Common myeloid progenitor, CD34-positive (primary cell): ENCODE measurements around the gene SUMF1.

Experiments used
- CTCF ChIA-PET: fragments of 350-600 bp; sonication (Branson Sonifier 250); formaldehyde crosslinking; loops from one replicate; lab custom pipeline; 2021; ENCODE audit warnings: antibody characterized with exemption; lab: Charles Lee
- POLR2A ChIA-PET: fragments of 350-600 bp; sonication (Branson Sonifier 250); formaldehyde crosslinking; loops from one replicate; lab custom pipeline; 2021; ENCODE audit warnings: antibody characterized with exemption; lab: Charles Lee
- DNase-seq, 3 donors: peaks; one replicate each; pipeline versions ENCODE4 v3.0.0 to v3.0.0-alpha.2; 2013
- H3K27ac ChIP-seq, 2 experiments: 1 replicate in 1 of 2; 2 replicates in 1 of 2; pipeline ENCODE4 v1.7.0; 2013; ENCODE audit warnings: inconsistent platforms in 2 of 2, low read length in 2 of 2, mild to moderate bottlenecking in 2 of 2, low read depth in 1 of 2, moderate library complexity in 1 of 2; ENCODE audit not compliant: severe bottlenecking in 2 of 2, insufficient read depth in 1 of 2, poor library complexity in 1 of 2
- H3K27me3 ChIP-seq, 5 experiments: replicated peaks in 2 of 5; 1 replicate in 3 of 5; 2 replicates in 2 of 5; pipeline versions ENCODE4 v1.6.1 to v1.7.0; 2013; ENCODE audit warnings: low read length in 4 of 5, mild to moderate bottlenecking in 2 of 5, moderate library complexity in 2 of 5, inconsistent platforms in 1 of 5; ENCODE audit not compliant: insufficient read depth in 5 of 5, control insufficient read depth in 4 of 5
- H3K36me3 ChIP-seq, 4 experiments: 1 replicate in 2 of 4; 2 replicates in 2 of 4; pipeline versions ENCODE4 v1.6.1 to v1.7.0; 2013; ENCODE audit warnings: low read length in 3 of 4, control low read depth in 1 of 4, mild to moderate bottlenecking in 1 of 4; ENCODE audit not compliant: control insufficient read depth in 4 of 4, insufficient read depth in 4 of 4
- H3K4me1 ChIP-seq, 4 experiments: 1 replicate in 3 of 4; 2 replicates in 1 of 4; pipeline versions ENCODE4 v1.6.1 to v1.7.1; 2013; ENCODE audit warnings: low read length in 3 of 4, mild to moderate bottlenecking in 3 of 4, control low read depth in 1 of 4, inconsistent platforms in 1 of 4, moderate library complexity in 1 of 4; ENCODE audit not compliant: control insufficient read depth in 4 of 4, insufficient read depth in 4 of 4; ENCODE audit errors: control extremely low read depth in 1 of 4
- H3K4me3 ChIP-seq, 7 experiments: 1 replicate in 4 of 7; 2 replicates in 3 of 7; pipeline versions ENCODE4 v1.5.1 to v1.7.0; 2013; ENCODE audit warnings: mild to moderate bottlenecking in 7 of 7, low read length in 6 of 7, moderate library complexity in 6 of 7, inconsistent platforms in 2 of 7, low read depth in 2 of 7, control low read depth in 1 of 7; ENCODE audit not compliant: insufficient read depth in 4 of 7, control insufficient read depth in 1 of 7; ENCODE audit errors: extremely low read depth in 1 of 7
- H3K9me3 ChIP-seq, 5 experiments: 1 replicate in 4 of 5; 2 replicates in 1 of 5; pipeline versions ENCODE4 v1.6.1 to v1.7.1; 2013; ENCODE audit warnings: low read length in 4 of 5, mild to moderate bottlenecking in 2 of 5, inconsistent platforms in 1 of 5, low read depth in 1 of 5, moderate library complexity in 1 of 5; ENCODE audit not compliant: control insufficient read depth in 4 of 5, insufficient read depth in 2 of 5; ENCODE audit errors: control extremely low read depth in 1 of 5
- WGBS: methylation state at CpG from one replicate; pipeline ENCODE4 v1.1.5; 2013; ENCODE audit not compliant: insufficient coverage; 5-methylcytosine and 5-hydroxymethylcytosine counted together

SUMF1 gene

GRCh38 chr3:4340077-4340410, 127.0 kb downstream of the SUMF1 start:
- DNase-seq = no peak
- Histone ChIP-seq H3K27me3 (no peaks in the 10 kb centered on the region), H3K4me3 (peak overlapping the region in 4 of 7 experiments; percentile 16 to 64 (median 48)), H3K4me1 (peaks cover 3 to 17% (median 10%) of the 10 kb centered on the region in 4 experiments), H3K27ac (no peak overlapping the region), H3K9me3 (peaks cover 0 to 2% (median 0%) of the 10 kb centered on the region in 5 experiments), H3K36me3 (peaks cover 0 to 2% (median 0%) of the 10 kb centered on the region in 4 experiments)
- WGBS = 100% methylated on average over 1 of the region's 4 CpGs
- ChIA-PET POLR2A (no interaction called here), CTCF (interaction anchor here (0.6 to 3.0 kb wide), 3 partner anchors 11 to 1038 kb away, joined by 3 to 23 read pairs (median 3); no protein-coding TSS in a partner anchor)

- no peak for DNase-seq
- Histone ChIP-seq H3K27me3 (no peaks in the 10 kb centered on the region), H3K9me3 (peaks cover 0 to 2% (median 0%) of the 10 kb centered on the region in 5 experiments), H3K36me3 (peaks cover 0 to 2% (median 0%) of the 10 kb centered on the region in 4 experiments), H3K27ac (no peak overlapping the region), H3K4me3 (no peak overlapping the region), H3K4me1 (peaks cover 3 to 17% (median 10%) of the 10 kb centered on the region in 4 experiments)
- POLR2A ChIA-PET = no interaction called here
- CTCF ChIA-PET = interaction anchor here (1.0 to 1.6 kb wide), 2 partner anchors 22 to 298 kb away, joined by 3 to 4 read pairs; no protein-coding TSS in a partner anchor
- 87% methylated on average over 5 of the region's 5 CpGs for WGBS
Measured at GRCh38 chr3:4338751-4339150, 128.3 kb downstream of the SUMF1 start.

- Histone ChIP-seq H3K4me1 (peaks cover 3 to 17% (median 10%) of the 10 kb centered on the region in 4 experiments), H3K9me3 (peaks cover 0 to 2% (median 0%) of the 10 kb centered on the region in 5 experiments), H3K27ac (no peak overlapping the region), H3K36me3 (peaks cover 0 to 2% (median 0%) of the 10 kb centered on the region in 4 experiments), H3K27me3 (no peaks in the 10 kb centered on the region), H3K4me3 (no peak overlapping the region)
- POLR2A ChIA-PET = no interaction called here
- CTCF ChIA-PET = no interaction called here
- DNase-seq = no peak
- 95% methylated on average over 3 of the region's 3 CpGs for WGBS
Measured at GRCh38 chr3:4336850-4337546, 130.1 kb downstream of the SUMF1 start.

GRCh38 chr3:4335840-4336562, 131.1 kb downstream of the SUMF1 start:
- H3K36me3 ChIP-seq = peaks cover 0 to 2% (median 0%) of the 10 kb centered on the region in 4 experiments
- CTCF ChIA-PET = interaction anchor here (0.8 to 1.8 kb wide), 3 partner anchors 16 to 234 kb away, joined by 3 to 5 read pairs (median 4); no protein-coding TSS in a partner anchor
- H3K9me3 ChIP-seq = peaks cover 0 to 2% (median 0%) of the 10 kb centered on the region in 5 experiments
- H3K4me1 ChIP-seq = peaks cover 3 to 11% (median 6%) of the 10 kb centered on the region in 4 experiments
- no peak overlapping the region for H3K27ac ChIP-seq
- H3K4me3 ChIP-seq = no peak overlapping the region
- no peaks in the 10 kb centered on the region for H3K27me3 ChIP-seq
- DNase-seq = no peak
- POLR2A ChIA-PET = no interaction called here
- 50% methylated on average over 2 of the region's 5 CpGs for WGBS

- H3K36me3 ChIP-seq = peaks cover 0 to 2% (median 0%) of the 10 kb centered on the region in 4 experiments
- WGBS = 42% methylated on average over 1 of the region's 1 CpG
- no peak for DNase-seq
- no peak overlapping the region for H3K4me3 ChIP-seq
- H3K27me3 ChIP-seq = no peaks in the 10 kb centered on the region
- CTCF ChIA-PET = interaction anchor here (0.7 to 1.8 kb wide), 5 partner anchors 8 to 299 kb away, joined by 3 to 8 read pairs (median 3); no protein-coding TSS in a partner anchor
- H3K27ac ChIP-seq = no peak overlapping the region
- no peaks in the 10 kb centered on the region for H3K4me1 ChIP-seq
- H3K9me3 ChIP-seq = peaks cover 0 to 2% (median 0%) of the 10 kb centered on the region in 5 experiments
- POLR2A ChIA-PET = interaction anchor here (0.6 kb wide), 1 partner anchor 158 kb away, joined by 3 read pairs; the partner anchor contains the start of gene ITPR1
Measured at GRCh38 chr3:4334548-4334947, 132.5 kb downstream of the SUMF1 start.

- ChIA-PET CTCF (interaction anchor here (0.6 to 1.9 kb wide), 5 partner anchors 10 to 300 kb away, joined by 3 to 8 read pairs (median 4); no protein-coding TSS in a partner anchor), POLR2A (interaction anchor here (0.5 kb wide), 1 partner anchor 115 kb away, joined by 3 read pairs; no protein-coding TSS in a partner anchor)
- no peak for DNase-seq
- Histone ChIP-seq H3K9me3 (peaks cover 0 to 13% (median 6%) of the 10 kb centered on the region in 5 experiments), H3K4me1 (no peaks in the 10 kb centered on the region), H3K27ac (no peak overlapping the region), H3K4me3 (no peak overlapping the region), H3K27me3 (no peaks in the 10 kb centered on the region), H3K36me3 (no peaks in the 10 kb centered on the region)
- WGBS = 100% methylated on average over 3 of the region's 3 CpGs
Measured at GRCh38 chr3:4332991-4333390, 134.1 kb downstream of the SUMF1 start.
